HepG2 (cell line): Measurements from ENCODE around the gene FASTK. TPM values are rescaled to one million over a fixed set of nuclear protein-coding genes. Genes with fewer than 3 reads are reported as not detected.

ENCODE experiments used
- AKAP8 ChIP-seq: sonication (generic); formaldehyde crosslinking; IDR thresholded peaks from 2 replicates; pipeline ENCODE4 v1.5.1; 2020; ENCODE audit warnings: mild to moderate bottlenecking, missing genetic modification reagents
- GPBP1L1 ChIP-seq: sonication (generic); formaldehyde crosslinking; IDR thresholded peaks from 2 replicates; pipeline ENCODE4 v1.5.0; 2020; ENCODE audit warnings: mild to moderate bottlenecking, missing genetic modification reagents
- HOXA3 ChIP-seq: sonication (generic); formaldehyde crosslinking; IDR thresholded peaks from 2 replicates; pipeline ENCODE4 v1.5.0; 2020; ENCODE audit warnings: missing genetic modification reagents
- HOXD1 ChIP-seq: sonication (generic); formaldehyde crosslinking; IDR thresholded peaks from 2 replicates; pipeline ENCODE4 v1.5.0; 2020; ENCODE audit warnings: missing genetic modification reagents
- KAT8 ChIP-seq: IDR thresholded peaks from 2 replicates; pipeline ENCODE4 v1.6.1; 2016; ENCODE audit warnings: missing genetic modification reagents, missing compliant biosample characterization
- KDM3A ChIP-seq: IDR thresholded peaks from 2 replicates; pipeline ENCODE4 v1.6.1; 2018; ENCODE audit warnings: low read depth, missing compliant biosample characterization
- PATZ1 ChIP-seq: sonication (generic); formaldehyde crosslinking; IDR thresholded peaks from 2 replicates; pipeline ENCODE4 v1.4.0; 2020; ENCODE audit warnings: missing genetic modification reagents
- PITX1 ChIP-seq: sonication (generic); formaldehyde crosslinking; IDR thresholded peaks from 2 replicates; pipeline ENCODE4 v1.5.1; 2020; ENCODE audit warnings: mild to moderate bottlenecking, missing genetic modification reagents
- SMAD3 ChIP-seq: sonication (generic); formaldehyde crosslinking; IDR thresholded peaks from 2 replicates; pipeline ENCODE4 v1.4.0; 2020; ENCODE audit warnings: missing genetic modification reagents
- SNRNP70 ChIP-seq: fragments of 200-400 bp; formaldehyde crosslinking; IDR thresholded peaks from 2 replicates; pipeline ENCODE4 v1.6.1; 2017; ENCODE audit warnings: mild to moderate bottlenecking, low read depth, low read length, moderate library complexity
- TBP ChIP-seq: sonication (generic); formaldehyde crosslinking; IDR thresholded peaks from 2 replicates; pipeline ENCODE4 v1.5.0; 2020; ENCODE audit warnings: missing genetic modification reagents
- U2AF2 ChIP-seq: fragments of 200-400 bp; formaldehyde crosslinking; IDR thresholded peaks from 2 replicates; pipeline ENCODE4 v1.6.1; 2017; ENCODE audit warnings: low read depth, mild to moderate bottlenecking, low read length
- ZBTB49 ChIP-seq: sonication (generic); formaldehyde crosslinking; IDR thresholded peaks from 2 replicates; pipeline ENCODE4 v1.4.0; 2020; ENCODE audit warnings: missing genetic modification reagents, borderline replicate concordance
- ZNF160 ChIP-seq: sonication (generic); formaldehyde crosslinking; IDR thresholded peaks from 2 replicates; pipeline ENCODE4 v1.8.0; 2022; ENCODE audit warnings: mild to moderate bottlenecking, inconsistent platforms, missing genetic modification reagents
- ZNF274 ChIP-seq: sonication (generic); formaldehyde crosslinking; IDR thresholded peaks from 2 replicates; pipeline ENCODE4 v1.5.1; 2020; ENCODE audit warnings: mild to moderate bottlenecking, missing genetic modification reagents
- ZNF280B ChIP-seq: sonication (generic); formaldehyde crosslinking; IDR thresholded peaks from 2 replicates; pipeline ENCODE4 v1.5.0; 2020; ENCODE audit warnings: missing genetic modification reagents, mild to moderate bottlenecking, borderline replicate concordance
- ZNF557 ChIP-seq: sonication (generic); formaldehyde crosslinking; IDR thresholded peaks from 2 replicates; pipeline ENCODE4 v1.4.0; 2020; ENCODE audit warnings: missing genetic modification reagents
- ZNF580 ChIP-seq: IDR thresholded peaks from 2 replicates; pipeline ENCODE4 v1.6.1; 2016; ENCODE audit warnings: low read depth, borderline replicate concordance
- polyA plus RNA-seq, 8 experiments: library from polyadenylated mRNA; depleted of rRNA in 3 of 8; stranded (reverse) in 7 of 8; unstranded in 1 of 8; fragments of >200 nt; fragmentation: Illumina TruSeq in 4 of 8; extraction: Trizol in 4 of 8; gene quantifications; 2 replicates each; pipeline versions ENCODE4 v1.2.1 to v1.2.3, GENCODE V29; 2011 to 2016; ENCODE audit warnings: low read depth in 4 of 8, missing spikeins in 1 of 8, mixed read lengths in 1 of 8; ENCODE audit not compliant: insufficient read depth in 1 of 8
- total RNA-seq, 5 experiments: library from RNA; depleted of rRNA; stranded (reverse); fragments of >200 nt; fragmentation: Illumina TruSeq; extraction: Trizol; gene quantifications; 2 replicates each; pipeline ENCODE4 v1.2.3, GENCODE V29; 2016; ENCODE audit warnings: low read depth in 1 of 5

FASTK gene
- total and polyA plus RNA-seq, 2 of the 13 experiments (the other 11 are each of a cell fraction or from before 2014, with no cell fraction given): 52.9 to 55.7 TPM

GRCh38 chr7:151028131-151028947 is 52.3 kb downstream of the FASTK start, which contains the start of gene ABCB8 (continued):
- TF ChIP-seq TBP (CRISPR knock-in tag) (no peak), KDM3A (CRISPR knock-in tag) (no peak), PATZ1 (no peak; the same call in 1 of the 2 replicates), KAT8 (peak; percentile 88), SMAD3 (CRISPR knock-in tag) (peak; percentile 76), ZNF557 (CRISPR knock-in tag) (no peak), ZNF280B (CRISPR knock-in tag) (no peak; the same call in 1 of the 2 replicates), GPBP1L1 (CRISPR knock-in tag) (no peak), ZNF160 (CRISPR knock-in tag) (no peak), U2AF2 (no peak), ZNF274 (peak; percentile 16; the same call in 1 of the 2 replicates), ZBTB49 (no peak), SNRNP70 (no peak), PITX1 (CRISPR knock-in tag) (peak; percentile 59; the same call in 1 of the 2 replicates), HOXD1 (CRISPR knock-in tag) (peak; percentile 89), ZNF580 (CRISPR knock-in tag) (peak; percentile 51; the same call in 1 of the 2 replicates), HOXA3 (0 out of 2 replicates have a peak, but pooled peaks have one; percentile 6), AKAP8 (CRISPR knock-in tag) (peak; percentile 75; the same call in 1 of the 2 replicates)
